Neural cell (in vitro differentiated cells): Measurements from ENCODE around the gene DIAPH2. TPM values are rescaled to one million over a fixed set of nuclear protein-coding genes. Genes with fewer than 3 reads are reported as not detected.

Experiments
- H2AFZ ChIP-seq: fragments of 200-600, 300-800 bp; sonication (generic), shearing (Covaris generic); 2 replicates; pipeline ENCODE4 v1.6.0; 2014; ENCODE audit warnings: low read depth, mild to moderate bottlenecking, antibody characterized with exemption, low read length, moderate library complexity
- H3F3A ChIP-seq: fragments of 200-600 bp; shearing (Covaris generic); 2 replicates; pipeline ENCODE4 v1.6.1; 2016; ENCODE audit warnings: mild to moderate bottlenecking, moderate library complexity, mixed read lengths, antibody characterized with exemption, low read length; ENCODE audit not compliant: insufficient read depth, poor library complexity, severe bottlenecking
- H3K27ac ChIP-seq: fragments of 200-600, 300-800 bp; sonication (generic), shearing (Covaris generic); 2 replicates; pipeline ENCODE4 v1.5.1; 2014; ENCODE audit warnings: mild to moderate bottlenecking, low read length, moderate library complexity
- H3K27me3 ChIP-seq: fragments of 300-800, 200-600 bp; sonication (generic), shearing (Covaris generic); 2 replicates; pipeline ENCODE4 v1.6.0; 2014; ENCODE audit warnings: mild to moderate bottlenecking, low read depth, low read length, moderate library complexity; ENCODE audit not compliant: insufficient read depth
- H3K36me3 ChIP-seq: fragments of 300-800, 200-600 bp; sonication (generic), shearing (Covaris generic); 2 replicates; pipeline ENCODE4 v1.5.1; 2014; ENCODE audit warnings: mild to moderate bottlenecking, antibody characterized with exemption, low read length, moderate library complexity; ENCODE audit not compliant: insufficient read depth
- H3K4me2 ChIP-seq: fragments of 300-800, 200-600 bp; sonication (generic), shearing (Covaris generic); 2 replicates; pipeline ENCODE4 v1.6.0; 2014; ENCODE audit warnings: mild to moderate bottlenecking, low read length
- H3K4me3 ChIP-seq: fragments of 300-800, 200-600 bp; sonication (generic), shearing (Covaris generic); 2 replicates; pipeline ENCODE4 v1.5.1; 2014; ENCODE audit warnings: mild to moderate bottlenecking, low read length, moderate library complexity
- H3K79me2 ChIP-seq: fragments of 200-600 bp; shearing (Covaris generic); replicated peaks from 2 replicates; pipeline ENCODE4 v1.6.0; 2014; ENCODE audit warnings: mild to moderate bottlenecking, low read length, moderate library complexity; ENCODE audit not compliant: insufficient read depth
- H3K9ac ChIP-seq: fragments of 300-800, 200-600 bp; sonication (generic), shearing (Covaris generic); 2 replicates; pipeline ENCODE4 v1.6.1; 2016; ENCODE audit warnings: mild to moderate bottlenecking, low read length, mixed read lengths
- H3K9me2 ChIP-seq: fragments of 200-600 bp; shearing (Covaris generic); 2 replicates; pipeline ENCODE4 v1.6.1; 2016; ENCODE audit warnings: mild to moderate bottlenecking, low read length, mixed read lengths; ENCODE audit not compliant: insufficient read depth
- H3K9me3 ChIP-seq: fragments of 200-600, 300-800 bp; sonication (generic), shearing (Covaris generic); 2 replicates; pipeline ENCODE4 v1.6.1; 2016; ENCODE audit warnings: mild to moderate bottlenecking, mixed run types, low read length, moderate library complexity, mixed read lengths
- H4K20me1 ChIP-seq: fragments of 200-600 bp; shearing (Covaris generic); 2 replicates; pipeline ENCODE4 v1.6.1; 2016; ENCODE audit warnings: mild to moderate bottlenecking, mixed run types; ENCODE audit not compliant: insufficient read depth
- EP300 ChIP-seq: fragments of 450-650 bp; conservative IDR thresholded peaks from 2 replicates; pipeline ENCODE4 v1.6.1; 2014; ENCODE audit warnings: antibody characterized with exemption, mild to moderate bottlenecking, moderate library complexity; ENCODE audit not compliant: poor library complexity, severe bottlenecking
- EZH2 ChIP-seq: fragments of 200-600, 300-800 bp; shearing (Covaris generic), sonication (generic); IDR thresholded peaks from 2 replicates; pipeline ENCODE4 v1.6.1; 2014; ENCODE audit warnings: antibody characterized with exemption, low read length, borderline replicate concordance, mild to moderate bottlenecking; ENCODE audit not compliant: insufficient read depth, poor library complexity, severe bottlenecking
- MXI1 ChIP-seq: fragments of 450-650 bp; conservative IDR thresholded peaks from 2 replicates; pipeline ENCODE4 v1.6.1; 2014; ENCODE audit warnings: antibody characterized with exemption, mild to moderate bottlenecking; ENCODE audit not compliant: poor library complexity, severe bottlenecking
- POLR2AphosphoS5 ChIP-seq: IDR thresholded peaks from 2 replicates; pipeline ENCODE4 v1.6.1; 2012
- RAD21 ChIP-seq: fragments of 450-650 bp; conservative IDR thresholded peaks from 2 replicates; pipeline ENCODE4 v1.6.1; 2014; ENCODE audit warnings: antibody characterized with exemption, mild to moderate bottlenecking, moderate library complexity
- SMC3 ChIP-seq: fragments of 450-650 bp; conservative IDR thresholded peaks from 2 replicates; pipeline ENCODE4 v1.6.1; 2014; ENCODE audit warnings: antibody characterized with exemption, mild to moderate bottlenecking, moderate library complexity; ENCODE audit not compliant: poor library complexity
- TAF1 ChIP-seq: IDR thresholded peaks from 2 replicates; pipeline ENCODE4 v1.6.1; 2012; ENCODE audit warnings: low read depth
- polyA plus RNA-seq: library from polyadenylated mRNA; depleted of rRNA; stranded (reverse); fragments of >200 nt; gene quantifications from 2 replicates; pipeline ENCODE4 v1.2.3, GENCODE V29; 2014
- TF ChIP-seq, protein P1 (sequence below): IDR thresholded peaks from 2 replicates; pipeline ENCODE4 v1.6.1; 2012; ENCODE audit warnings: borderline replicate concordance
- TF ChIP-seq, protein P2 (sequence below): fragments of 450-650 bp; IDR thresholded peaks from 2 replicates; pipeline ENCODE4 v1.5.1; 2014; ENCODE audit warnings: antibody characterized with exemption, mild to moderate bottlenecking, moderate library complexity; ENCODE audit not compliant: poor library complexity, severe bottlenecking

The DIAPH2 gene
- polyA plus RNA-seq, 1 donor from 2014 or later, result 0.07 TPM

DNA sequence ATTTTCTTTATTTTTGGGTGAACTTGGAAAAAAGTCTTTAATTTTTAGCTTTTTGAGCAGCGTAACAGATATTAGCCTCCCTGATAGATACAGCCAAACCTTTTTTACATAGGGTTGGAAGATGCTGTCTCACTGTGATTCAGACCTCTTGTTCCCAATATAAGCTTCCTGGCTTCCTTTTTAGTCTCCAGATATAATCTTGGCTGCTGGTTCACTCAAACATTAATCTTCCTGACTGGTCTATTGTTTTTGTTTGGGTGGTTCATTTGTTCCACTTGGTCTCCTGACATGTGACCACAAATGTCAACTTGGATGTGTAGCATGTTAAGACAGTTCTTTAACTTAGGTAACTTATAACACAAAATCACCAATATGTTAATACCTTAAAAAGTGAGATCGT lies 222.1 kb downstream of the DIAPH2 start:
- Histone ChIP-seq H3K9me3 (no peaks in the 10 kb centered on the region), H3K4me2 (no peak overlapping the region)

GRCh38 chrX:96907516-96908272 lies 223.1 kb downstream of the DIAPH2 start:
- Histone ChIP-seq H3K79me2 (no peaks in the 10 kb centered on the region), H3K9ac (no peak overlapping the region), H3K4me3 (no peak overlapping the region), H3K4me2 (no peak overlapping the region), H3K36me3 (no peaks in the 10 kb centered on the region), H3K9me3 (no peaks in the 10 kb centered on the region), H3K9me2 (no peaks in the 10 kb centered on the region), H3F3A (no peaks in the 10 kb centered on the region), H2AFZ (no peak overlapping the region), H4K20me1 (no peaks in the 10 kb centered on the region), H3K27ac (no peak overlapping the region), H3K27me3 (no peaks in the 10 kb centered on the region)
- TF ChIP-seq POLR2AphosphoS5, result no peak
- no peak for TF ChIP-seq MXI1
- TF ChIP-seq, protein P1, sequence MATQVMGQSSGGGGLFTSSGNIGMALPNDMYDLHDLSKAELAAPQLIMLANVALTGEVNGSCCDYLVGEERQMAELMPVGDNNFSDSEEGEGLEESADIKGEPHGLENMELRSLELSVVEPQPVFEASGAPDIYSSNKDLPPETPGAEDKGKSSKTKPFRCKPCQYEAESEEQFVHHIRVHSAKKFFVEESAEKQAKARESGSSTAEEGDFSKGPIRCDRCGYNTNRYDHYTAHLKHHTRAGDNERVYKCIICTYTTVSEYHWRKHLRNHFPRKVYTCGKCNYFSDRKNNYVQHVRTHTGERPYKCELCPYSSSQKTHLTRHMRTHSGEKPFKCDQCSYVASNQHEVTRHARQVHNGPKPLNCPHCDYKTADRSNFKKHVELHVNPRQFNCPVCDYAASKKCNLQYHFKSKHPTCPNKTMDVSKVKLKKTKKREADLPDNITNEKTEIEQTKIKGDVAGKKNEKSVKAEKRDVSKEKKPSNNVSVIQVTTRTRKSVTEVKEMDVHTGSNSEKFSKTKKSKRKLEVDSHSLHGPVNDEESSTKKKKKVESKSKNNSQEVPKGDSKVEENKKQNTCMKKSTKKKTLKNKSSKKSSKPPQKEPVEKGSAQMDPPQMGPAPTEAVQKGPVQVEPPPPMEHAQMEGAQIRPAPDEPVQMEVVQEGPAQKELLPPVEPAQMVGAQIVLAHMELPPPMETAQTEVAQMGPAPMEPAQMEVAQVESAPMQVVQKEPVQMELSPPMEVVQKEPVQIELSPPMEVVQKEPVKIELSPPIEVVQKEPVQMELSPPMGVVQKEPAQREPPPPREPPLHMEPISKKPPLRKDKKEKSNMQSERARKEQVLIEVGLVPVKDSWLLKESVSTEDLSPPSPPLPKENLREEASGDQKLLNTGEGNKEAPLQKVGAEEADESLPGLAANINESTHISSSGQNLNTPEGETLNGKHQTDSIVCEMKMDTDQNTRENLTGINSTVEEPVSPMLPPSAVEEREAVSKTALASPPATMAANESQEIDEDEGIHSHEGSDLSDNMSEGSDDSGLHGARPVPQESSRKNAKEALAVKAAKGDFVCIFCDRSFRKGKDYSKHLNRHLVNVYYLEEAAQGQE, result no peak
- TF ChIP-seq SMC3, result no peak
- no peak for TF ChIP-seq EP300
- TF ChIP-seq TAF1, result no peak
- no peak for TF ChIP-seq EZH2
- TF ChIP-seq, protein P2, sequence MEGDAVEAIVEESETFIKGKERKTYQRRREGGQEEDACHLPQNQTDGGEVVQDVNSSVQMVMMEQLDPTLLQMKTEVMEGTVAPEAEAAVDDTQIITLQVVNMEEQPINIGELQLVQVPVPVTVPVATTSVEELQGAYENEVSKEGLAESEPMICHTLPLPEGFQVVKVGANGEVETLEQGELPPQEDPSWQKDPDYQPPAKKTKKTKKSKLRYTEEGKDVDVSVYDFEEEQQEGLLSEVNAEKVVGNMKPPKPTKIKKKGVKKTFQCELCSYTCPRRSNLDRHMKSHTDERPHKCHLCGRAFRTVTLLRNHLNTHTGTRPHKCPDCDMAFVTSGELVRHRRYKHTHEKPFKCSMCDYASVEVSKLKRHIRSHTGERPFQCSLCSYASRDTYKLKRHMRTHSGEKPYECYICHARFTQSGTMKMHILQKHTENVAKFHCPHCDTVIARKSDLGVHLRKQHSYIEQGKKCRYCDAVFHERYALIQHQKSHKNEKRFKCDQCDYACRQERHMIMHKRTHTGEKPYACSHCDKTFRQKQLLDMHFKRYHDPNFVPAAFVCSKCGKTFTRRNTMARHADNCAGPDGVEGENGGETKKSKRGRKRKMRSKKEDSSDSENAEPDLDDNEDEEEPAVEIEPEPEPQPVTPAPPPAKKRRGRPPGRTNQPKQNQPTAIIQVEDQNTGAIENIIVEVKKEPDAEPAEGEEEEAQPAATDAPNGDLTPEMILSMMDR, result no peak
- no peak for TF ChIP-seq RAD21

More for the DNA sequence above, 222.1 kb downstream of the DIAPH2 start:
- no peaks in the 10 kb centered on the region for H3K9me2 ChIP-seq
- H3K79me2 ChIP-seq, result no peaks in the 10 kb centered on the region
- H3K4me3 ChIP-seq, result no peak overlapping the region
- no peak overlapping the region for H3K9ac ChIP-seq
- H3F3A ChIP-seq, result no peaks in the 10 kb centered on the region
- no peaks in the 10 kb centered on the region for H3K27me3 ChIP-seq
- TF ChIP-seq SMC3, result no peak
- TF ChIP-seq EP300, result no peak
- no peak for TF ChIP-seq TAF1
- TF ChIP-seq EZH2, result no peak
- TF ChIP-seq, protein P2, result no peak
- no peak for TF ChIP-seq MXI1
- TF ChIP-seq RAD21, result no peak
- TF ChIP-seq, protein P1, result no peak
- TF ChIP-seq POLR2AphosphoS5, result no peak
- H4K20me1 ChIP-seq, result no peaks in the 10 kb centered on the region
- no peak overlapping the region for H2AFZ ChIP-seq
- H3K36me3 ChIP-seq, result no peaks in the 10 kb centered on the region
- H3K27ac ChIP-seq, result no peak overlapping the region
